Measurements from ENCODE around the gene FCGR1A.
A peak's percentile ranks its signal among the peaks of the same experiment; 100 is the strongest.
"Not testable (repeated sequence)": the region's sequence is repeated elsewhere in the genome, so short reads cannot be mapped to it uniquely, and the experiment has no call there.

FCGR1A gene

DNA sequence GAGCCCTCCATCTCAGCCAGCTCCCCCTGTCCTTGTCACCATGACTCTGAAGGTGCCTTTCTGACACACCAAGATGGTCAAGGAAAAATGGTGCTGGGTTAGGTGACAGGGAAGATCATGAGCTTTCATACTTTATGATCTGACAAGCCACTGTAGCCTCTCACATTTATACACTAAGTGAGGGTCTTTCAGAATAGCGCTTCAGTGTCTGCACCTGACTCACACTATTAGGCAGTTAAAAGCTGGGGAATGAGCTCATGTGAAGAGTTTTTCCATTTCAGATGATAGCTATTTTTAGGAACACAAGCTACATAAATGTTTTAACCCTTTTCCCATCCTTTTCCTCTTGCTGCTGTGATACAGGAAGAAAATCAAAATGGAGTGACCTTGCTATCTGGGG lies 4.2 kb upstream of the FCGR1A start:
- not testable (repeated sequence) for FAIRE-seq

DNA sequence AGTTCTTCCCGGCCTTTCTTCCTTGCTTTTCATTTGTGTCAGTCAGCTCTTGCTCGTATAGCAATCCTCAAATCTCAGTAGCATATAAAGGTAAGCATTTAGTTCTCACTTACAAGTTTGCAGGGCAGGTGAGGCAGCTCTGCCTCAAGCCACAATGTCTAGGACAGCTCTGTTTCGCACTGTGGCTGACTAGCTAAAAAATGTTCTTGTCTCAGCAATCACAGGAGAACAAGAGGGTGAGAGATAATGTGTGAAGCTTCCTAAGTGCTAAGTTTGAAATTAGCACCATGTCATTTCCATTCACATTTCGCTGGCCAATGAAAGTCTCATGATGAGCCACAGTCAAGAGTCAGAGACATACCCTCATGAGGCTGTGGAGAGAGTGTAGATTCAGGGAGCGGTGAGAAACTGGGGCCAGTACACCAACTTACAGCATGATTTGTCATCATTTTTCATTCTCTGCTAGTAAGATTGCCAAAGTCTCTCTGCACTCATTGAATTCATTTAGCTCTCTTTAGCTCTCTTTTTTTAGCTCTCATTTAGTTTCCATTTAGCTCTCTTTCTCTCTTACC lies 995 bp upstream of the FCGR1A start:
- not testable (repeated sequence) for FAIRE-seq

DNA sequence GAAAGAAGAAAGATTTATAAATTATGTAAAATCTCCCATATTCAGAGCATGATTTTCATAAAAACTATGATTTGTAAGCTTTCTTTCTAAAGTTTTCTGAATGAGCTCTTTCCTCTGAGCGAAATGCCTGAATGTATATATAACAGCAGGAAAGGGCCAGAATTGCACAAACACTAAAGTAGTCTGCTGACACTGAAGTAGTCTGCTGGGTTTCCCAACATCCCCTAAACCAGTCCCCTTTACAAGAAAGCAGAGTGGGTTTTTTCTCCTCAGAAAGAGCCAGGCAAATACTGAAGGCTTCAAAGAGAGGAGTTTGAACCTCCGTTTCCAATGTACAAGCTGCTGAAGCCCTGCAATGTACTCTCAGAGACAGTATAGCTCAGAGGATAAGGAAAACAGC lies 795 bp downstream of the FCGR1A start:
- not testable (repeated sequence) for FAIRE-seq

DNA sequence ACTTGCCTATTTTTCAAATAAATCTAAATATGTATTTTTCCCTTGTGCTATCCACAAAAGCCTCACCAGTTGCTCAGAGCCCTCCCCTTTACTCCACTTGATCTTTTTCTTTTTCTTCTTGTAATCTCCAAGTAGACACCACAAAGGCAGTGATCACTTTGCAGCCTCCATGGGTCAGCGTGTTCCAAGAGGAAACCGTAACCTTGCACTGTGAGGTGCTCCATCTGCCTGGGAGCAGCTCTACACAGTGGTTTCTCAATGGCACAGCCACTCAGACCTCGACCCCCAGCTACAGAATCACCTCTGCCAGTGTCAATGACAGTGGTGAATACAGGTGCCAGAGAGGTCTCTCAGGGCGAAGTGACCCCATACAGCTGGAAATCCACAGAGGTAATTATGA lies 1.4 kb downstream of the FCGR1A start:
- FAIRE-seq = not testable (repeated sequence)

DNA sequence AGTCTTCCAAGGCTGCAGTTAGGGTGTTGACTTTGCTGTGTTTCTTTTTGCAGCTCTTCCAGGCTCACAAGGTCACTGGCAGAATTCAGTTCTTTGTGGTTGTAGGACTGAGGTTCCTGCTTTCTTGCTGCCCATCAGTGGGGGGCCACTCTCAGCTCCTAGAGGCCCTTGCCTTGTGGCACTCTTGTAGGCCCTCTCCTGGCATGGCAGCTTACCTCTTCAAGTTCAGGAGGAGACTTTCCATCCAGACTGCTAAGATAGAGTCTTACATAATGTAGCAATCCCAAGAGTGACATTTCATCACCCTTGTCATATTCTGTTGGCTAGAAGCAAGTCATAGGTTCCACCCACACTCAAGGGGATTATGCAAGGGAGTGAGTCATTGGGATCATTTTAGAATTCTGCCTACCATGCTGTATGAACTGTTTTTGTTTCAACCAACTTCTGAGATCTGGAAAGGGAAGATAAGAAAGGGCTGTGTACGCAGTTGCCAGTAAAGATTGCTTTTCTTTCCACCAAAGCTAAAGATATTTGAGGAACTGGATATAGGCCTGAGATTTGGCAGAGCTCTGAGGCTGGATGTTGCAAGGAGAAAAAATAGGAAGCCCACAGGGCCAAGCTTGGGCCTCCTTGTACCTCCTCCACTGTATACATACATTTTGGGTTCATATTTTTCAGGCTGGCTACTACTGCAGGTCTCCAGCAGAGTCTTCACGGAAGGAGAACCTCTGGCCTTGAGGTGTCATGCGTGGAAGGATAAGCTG lies 5.4 kb downstream of the FCGR1A start:
- FAIRE-seq = not testable (repeated sequence)

DNA sequence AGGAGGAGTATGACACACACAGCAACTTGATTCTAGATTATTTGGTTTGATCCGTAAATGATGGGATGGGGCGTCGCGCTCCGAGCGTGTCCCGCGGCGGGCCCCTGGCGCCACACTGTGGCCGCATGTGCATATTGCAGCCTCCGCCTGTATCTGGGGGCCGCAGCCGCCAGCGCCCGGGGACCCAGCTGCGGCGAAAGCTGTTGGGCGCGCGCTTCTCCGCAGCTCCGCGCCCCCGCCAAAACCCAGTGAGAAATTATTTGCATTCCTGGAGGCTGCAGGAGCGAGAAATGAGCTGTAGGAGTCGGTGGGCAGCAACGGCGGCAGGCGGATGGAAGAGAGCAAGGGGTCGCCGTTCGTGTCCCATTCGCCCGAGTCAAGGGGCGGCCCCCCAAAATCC lies 10.0 kb downstream of the FCGR1A start:
- FAIRE-seq = not testable (repeated sequence)

DNA sequence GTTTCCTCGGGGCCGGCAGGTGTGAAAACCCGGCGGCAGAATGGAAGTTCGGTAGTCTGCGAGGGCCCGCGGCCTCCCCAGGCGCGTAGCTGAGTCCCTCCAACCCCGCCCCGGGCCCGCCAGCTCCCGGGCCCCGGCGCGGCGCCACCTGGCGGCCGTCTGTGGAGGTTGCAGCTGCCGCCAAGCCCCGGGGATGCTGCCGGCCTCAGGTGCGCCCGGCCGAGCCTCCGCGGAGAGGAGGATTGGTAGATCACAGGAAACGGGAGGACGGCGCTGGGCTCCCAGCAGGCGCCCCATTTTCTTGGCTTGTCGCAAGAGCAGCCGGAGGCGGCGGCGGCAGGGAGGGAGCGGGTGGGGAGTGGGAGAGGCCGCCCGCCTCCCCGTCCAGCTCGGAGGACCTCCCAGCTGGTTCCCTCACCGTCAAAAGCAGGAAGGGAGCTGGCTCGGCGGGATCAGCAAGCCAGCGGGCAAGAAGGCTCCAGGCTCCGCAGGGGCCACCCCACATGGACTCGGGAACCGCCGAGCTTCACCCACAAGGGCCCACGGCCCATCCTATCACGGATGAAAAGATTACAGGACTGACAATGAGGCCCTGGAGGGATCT lies 10.5 kb downstream of the FCGR1A start:
- FAIRE-seq = not testable (repeated sequence)

DNA sequence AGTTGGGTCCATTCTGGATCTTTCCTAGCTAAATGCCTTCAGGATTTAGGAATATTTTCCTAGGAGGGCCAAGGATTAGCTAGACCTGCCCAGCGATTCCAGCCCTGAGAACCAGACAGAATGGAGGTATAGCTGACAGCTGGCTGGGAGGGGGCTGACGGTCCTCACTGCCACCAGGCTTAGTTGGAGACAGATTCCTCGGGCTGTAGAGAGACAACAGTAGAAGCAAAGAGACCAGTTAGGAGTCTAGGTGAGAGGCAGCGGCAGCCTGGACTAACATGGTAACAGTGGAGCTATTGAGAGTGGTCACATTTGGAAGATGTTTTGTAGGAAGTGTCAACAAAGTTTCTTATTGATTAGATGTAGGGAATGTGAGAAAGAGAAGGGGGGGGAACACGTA lies 11.4 kb downstream of the FCGR1A start:
- FAIRE-seq = not testable (repeated sequence)

DNA sequence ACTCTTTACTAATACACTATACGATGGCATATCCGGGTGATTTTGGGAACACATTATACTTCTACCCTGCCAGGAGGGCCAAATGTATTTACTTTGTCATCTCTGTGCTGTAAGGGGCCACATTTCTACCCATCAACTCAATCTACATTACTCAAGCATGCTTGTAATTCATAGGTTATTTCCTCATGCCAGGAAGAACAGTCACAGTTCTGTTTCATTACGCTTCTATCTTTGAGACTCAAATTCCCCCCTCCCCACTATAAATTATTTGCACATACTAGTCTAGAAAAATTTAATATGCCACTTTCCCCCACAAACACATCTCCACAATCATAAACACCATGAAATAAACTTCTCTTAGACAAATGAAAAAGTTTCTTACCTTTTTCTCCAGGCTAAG lies 19.1 kb downstream of the FCGR1A start:
- not testable (repeated sequence) for FAIRE-seq

DNA sequence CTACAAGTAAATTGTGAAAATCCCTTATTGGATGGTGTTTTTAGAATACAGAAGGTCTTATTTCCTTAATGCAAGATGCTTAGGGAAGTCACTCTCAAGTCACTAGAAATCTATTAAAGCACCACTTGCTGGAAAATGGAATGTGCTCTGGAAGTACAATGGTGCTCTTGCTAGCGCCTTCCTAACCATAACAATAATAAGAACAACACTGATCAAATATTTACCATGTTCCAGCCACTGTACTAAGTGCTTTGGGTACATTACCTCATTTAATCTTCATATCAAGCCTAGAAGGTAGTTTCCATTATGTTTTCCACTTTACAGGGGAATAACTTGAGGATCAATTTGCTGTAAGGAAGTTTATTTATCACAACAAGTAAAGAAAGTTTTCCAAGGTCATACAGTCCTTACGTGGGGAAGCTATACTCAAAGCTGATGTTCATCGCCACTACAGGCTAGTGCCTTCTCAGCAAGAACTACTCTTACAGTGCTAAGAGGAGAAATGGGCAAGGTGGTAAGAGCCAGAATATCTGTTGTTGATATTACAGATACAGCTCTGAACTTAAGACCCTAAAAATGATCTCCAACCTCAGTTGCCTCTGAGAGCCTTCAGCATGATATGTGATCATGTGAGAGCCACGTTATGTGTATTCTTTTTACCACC lies 22.1 kb downstream of the FCGR1A start:
- not testable (repeated sequence) for FAIRE-seq

DNA sequence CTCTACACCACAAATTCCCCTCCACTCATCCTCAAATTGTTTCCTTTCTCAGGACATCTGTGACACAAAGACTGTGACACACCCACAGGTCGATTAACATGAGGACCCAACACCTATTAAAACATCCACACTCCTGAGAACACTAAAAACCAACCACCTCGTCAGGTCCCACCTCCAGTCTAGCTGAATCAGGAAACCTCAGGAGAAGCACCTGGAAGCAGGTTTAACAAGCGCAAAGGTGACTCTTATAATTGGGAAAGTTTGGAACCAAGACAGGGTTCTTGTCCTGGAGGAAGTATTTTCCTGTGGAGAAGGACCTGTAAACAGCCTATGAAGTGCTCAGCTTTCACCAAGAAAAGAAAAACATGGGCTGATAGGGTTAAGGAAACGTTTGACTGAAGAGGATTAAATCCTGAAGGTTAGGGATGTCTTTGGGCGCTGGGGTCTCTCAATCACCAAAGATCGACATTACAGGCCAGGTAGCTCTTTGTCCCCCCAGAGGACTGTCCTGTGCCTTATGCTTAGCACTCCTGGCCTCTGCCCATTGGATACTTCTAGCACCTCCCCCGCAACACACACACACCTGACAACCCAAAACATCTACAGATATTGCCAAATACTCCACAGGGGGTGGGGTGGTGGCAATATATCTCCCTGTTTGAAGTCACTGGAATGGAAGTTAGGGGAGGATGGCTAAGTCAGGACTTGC lies 28.4 kb downstream of the FCGR1A start:
- FAIRE-seq = not testable (repeated sequence)

DNA sequence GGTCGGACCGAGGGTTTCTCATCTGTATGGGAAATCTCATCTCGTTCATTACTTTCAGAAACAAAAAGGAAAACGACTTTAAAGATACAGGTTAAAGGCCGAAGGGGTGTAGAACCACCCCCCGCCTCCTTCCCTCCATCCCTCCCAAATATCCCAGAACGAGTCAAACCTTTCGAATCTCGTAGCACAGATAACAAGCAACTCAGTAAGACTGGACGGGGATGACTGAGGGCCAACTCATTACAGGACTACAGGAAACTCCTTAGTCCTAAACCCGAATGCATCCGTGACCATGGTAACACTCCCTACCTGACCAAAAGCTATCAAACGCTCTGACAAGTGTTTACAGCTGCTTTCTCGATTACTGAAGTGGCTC lies 29.0 kb downstream of the FCGR1A start:
- not testable (repeated sequence) for FAIRE-seq

DNA sequence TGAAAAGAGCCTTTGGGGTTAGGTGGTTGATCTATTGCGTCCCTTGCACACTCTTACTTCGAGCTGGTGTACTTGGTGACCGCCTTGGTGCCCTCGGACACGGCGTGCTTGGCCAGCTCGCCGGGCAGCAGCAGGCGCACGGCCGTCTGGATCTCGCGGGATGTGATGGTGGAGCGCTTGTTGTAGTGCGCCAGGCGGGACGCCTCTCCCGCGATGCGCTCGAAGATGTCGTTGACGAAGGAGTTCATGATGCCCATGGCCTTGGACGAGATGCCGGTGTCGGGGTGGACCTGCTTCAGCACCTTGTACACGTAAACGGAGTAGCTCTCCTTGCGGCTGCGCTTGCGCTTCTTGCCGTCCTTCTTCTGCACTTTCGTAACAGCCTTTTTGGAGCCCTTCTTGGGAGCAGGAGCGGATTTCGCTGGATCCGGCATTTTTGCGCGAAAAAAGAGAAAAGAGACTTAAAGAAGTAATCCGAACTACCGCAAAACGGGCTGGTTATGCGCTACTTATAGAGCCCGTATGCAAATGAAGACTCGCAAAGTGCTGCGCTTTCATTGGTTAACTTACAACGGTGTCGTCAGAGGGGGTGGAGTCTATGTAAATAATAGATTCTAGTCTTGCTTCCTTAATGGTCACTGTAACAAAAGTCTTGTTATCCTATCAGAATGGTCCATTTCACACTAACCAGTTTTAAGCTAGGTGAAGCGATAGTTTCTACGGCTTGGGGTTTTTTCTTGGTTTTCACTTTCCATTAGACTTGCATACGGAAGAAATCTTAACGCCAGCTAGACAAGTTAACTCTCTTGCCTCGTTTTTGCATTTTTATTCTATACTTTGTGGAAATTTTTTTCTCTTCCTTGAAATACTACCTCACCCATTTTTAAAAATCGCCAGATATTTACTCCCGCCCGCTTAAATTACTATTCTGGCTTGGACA lies 29.7 kb downstream of the FCGR1A start:
- peak; percentile 98 for FAIRE-seq

DNA sequence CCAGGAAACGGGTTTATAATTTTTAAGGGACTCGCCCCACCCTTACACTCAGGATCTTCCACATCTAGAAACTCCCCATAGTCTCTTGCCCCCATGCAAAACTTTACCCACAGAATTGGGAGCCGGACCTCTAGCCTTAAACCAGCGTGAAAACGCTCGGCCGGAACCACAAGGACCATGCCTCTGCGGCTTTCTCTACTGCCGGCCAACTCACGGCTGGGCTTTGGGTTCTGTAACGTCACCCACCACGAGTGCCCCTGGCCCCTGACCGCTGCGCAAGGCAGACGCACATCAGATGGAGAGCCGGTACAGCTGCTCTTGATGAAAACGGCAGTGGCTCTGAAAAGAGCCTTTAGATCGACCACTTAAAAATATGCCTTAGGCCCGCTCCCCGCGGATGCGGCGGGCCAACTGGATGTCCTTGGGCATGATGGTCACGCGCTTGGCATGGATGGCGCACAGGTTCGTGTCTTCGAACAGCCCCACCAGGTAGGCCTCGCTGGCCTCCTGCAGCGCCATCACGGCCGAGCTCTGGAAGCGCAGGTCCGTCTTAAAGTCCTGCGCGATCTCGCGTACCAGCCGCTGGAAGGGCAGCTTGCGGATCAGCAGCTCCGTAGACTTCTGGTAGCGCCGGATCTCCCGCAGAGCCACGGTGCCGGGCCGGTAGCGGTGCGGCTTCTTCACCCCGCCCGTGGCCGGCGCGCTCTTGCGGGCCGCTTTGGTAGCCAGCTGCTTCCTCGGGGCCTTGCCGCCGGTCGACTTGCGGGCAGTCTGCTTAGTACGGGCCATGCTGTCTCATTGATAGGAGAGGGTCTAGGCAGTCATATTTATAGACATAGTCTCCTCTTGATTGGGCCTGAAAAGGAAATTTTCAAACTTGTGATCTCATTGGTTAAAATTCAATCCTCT lies 30.7 kb downstream of the FCGR1A start:
- peak; percentile 55 for FAIRE-seq

DNA sequence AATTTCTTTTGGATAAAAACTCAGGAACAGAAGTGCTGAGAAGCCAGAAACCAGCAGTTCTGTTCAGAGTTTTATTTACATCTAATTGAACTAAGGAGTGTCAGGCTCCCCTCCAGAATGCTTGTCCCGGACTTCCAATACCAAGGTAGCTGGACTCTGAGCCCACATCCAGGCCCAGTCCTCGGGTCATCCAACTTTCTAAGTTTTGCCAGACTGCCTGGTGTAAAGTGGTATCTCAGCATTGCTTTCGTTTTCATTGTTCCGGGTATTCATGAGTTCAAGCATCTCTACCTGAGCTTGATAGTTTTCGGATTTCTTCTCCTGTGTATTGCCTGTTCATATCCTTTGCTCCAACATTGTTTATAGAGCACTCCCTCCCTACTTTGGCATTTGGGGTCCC lies 37.9 kb downstream of the FCGR1A start:
- not testable (repeated sequence) for FAIRE-seq

DNA sequence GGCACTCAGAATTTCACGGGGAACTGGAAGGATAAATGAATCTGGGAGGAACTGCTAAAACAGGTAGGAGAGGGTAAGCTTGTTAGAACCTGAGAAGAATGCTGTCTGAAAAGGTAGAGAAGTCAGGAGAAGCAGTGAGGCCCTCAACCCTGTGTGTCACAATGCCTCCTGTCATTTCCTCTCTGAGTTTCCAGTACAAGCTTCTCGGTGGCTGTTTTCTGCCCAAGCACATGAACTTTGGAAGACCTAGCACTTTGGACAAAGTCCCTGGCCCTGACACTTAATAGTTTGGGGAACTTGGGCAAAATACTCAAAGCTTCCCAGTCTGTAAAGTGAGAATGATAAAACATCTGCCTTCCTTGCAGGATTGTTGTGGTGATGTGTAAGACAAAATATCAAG lies 44.1 kb downstream of the FCGR1A start:
- FAIRE-seq = not testable (repeated sequence)

DNA sequence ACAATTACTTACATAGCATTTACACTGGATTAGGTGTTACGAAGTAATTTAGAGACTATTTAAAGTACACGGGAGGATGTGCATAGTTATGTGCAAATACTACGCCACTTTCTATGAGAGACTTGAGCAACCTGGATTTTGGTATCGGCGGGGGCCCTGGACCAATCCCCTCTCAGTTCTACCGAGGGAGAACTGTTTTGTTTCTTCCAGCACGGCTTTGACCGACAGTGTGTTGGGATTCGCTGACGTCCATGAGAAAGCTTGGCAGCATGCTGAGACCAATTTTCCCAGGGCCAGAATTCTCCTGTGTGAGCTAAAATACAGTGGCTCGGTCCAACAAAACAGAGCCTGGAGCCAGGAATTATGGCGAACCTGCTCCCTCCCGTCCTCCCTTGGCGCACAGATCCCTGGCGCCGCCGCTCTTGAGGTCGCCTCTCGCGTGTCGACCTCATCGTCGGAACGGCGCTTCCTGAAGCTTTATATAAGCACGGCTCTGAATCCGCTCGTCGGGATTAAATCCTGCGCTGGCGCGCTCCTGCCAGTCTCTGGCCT lies 49.3 kb downstream of the FCGR1A start:
- not testable (repeated sequence) for FAIRE-seq

DNA sequence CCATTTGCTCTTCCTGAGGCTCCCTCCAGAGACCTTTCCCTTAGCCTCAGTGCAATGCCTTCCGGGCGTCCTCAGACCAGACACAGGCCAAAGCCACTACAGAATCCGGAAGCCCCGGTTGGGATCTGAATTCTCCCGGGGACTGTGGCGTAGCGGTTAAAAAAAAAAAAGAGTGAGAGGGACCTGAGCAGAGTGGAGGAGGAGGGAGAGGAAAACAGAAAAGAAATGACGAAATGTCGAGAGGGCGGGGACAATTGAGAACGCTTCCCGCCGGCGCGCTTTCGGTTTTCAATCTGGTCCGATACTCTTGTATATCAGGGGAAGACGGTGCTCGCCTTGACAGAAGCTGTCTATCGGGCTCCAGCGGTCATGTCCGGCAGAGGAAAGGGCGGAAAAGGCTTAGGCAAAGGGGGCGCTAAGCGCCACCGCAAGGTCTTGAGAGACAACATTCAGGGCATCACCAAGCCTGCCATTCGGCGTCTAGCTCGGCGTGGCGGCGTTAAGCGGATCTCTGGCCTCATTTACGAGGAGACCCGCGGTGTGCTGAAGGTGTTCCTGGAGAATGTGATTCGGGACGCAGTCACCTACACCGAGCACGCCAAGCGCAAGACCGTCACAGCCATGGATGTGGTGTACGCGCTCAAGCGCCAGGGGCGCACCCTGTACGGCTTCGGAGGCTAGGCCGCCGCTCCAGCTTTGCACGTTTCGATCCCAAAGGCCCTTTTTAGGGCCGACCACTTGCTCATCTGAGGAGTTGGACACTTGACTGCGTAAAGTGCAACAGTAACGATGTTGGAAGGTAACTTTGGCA lies 50.0 kb downstream of the FCGR1A start:
- not testable (repeated sequence) for FAIRE-seq

DNA sequence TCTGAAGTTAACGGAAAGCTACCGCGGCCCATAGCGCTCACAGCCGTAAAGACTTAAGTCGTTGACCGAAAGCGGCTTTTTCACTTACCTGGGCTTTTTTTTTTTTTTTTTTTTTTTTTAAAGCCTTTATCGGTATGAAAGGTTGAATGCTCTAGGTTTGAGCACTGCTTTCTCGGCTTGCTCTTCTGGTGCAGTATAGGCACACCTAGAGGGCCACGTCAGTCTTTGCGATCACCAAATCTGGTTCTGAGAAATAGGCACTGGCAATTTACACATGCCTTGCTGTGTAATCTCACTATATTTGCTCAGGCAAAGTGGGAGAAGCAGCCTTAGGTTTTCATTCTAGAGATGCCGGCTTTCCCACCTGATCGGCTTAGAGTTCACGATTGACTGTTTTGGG lies 50.6 kb downstream of the FCGR1A start:
- FAIRE-seq = not testable (repeated sequence)
